CD14-positive monocyte (primary cell): ENCODE measurements around the gene TNFRSF1A. TPM values are rescaled to one million over a fixed set of nuclear protein-coding genes. Genes with fewer than 3 reads are reported as not detected.

Experiments used
- DNase-seq, 3 donors: peaks; one replicate each; pipeline ENCODE4 v3.0.0-alpha.2; 2011 to 2022
- H2AFZ ChIP-seq: 2 replicates; pipeline ENCODE4 v1.6.0; 2012; ENCODE audit warnings: mild to moderate bottlenecking, low read depth, low read length, inconsistent platforms; ENCODE audit not compliant: insufficient read depth, poor library complexity, severe bottlenecking
- H3K27ac ChIP-seq, 2 donors: 1 replicate in 1 of 2; 2 replicates in 1 of 2; pipeline ENCODE4 v1.5.1; 2012 to 2013; ENCODE audit warnings: low read length in 2 of 2, control low read depth in 1 of 2, inconsistent platforms in 1 of 2, low read depth in 1 of 2, mild to moderate bottlenecking in 1 of 2
- H3K27me3 ChIP-seq, 2 donors: one replicate each; pipeline versions ENCODE4 v1.6.0 to v1.6.1; 2011 to 2013; ENCODE audit warnings: low read length in 2 of 2; ENCODE audit not compliant: control insufficient read depth in 2 of 2, insufficient read depth in 2 of 2
- H3K36me3 ChIP-seq, 2 donors: replicated peaks in 1 of 2; 1 replicate in 1 of 2; 2 replicates in 1 of 2; pipeline versions ENCODE4 v1.5.1 to v1.6.1; 2012 to 2013; ENCODE audit warnings: low read length in 2 of 2, control low read depth in 1 of 2, inconsistent platforms in 1 of 2, mild to moderate bottlenecking in 1 of 2; ENCODE audit not compliant: insufficient read depth in 2 of 2, control insufficient read depth in 1 of 2
- H3K4me1 ChIP-seq, 2 donors: 1 replicate in 1 of 2; 2 replicates in 1 of 2; pipeline versions ENCODE4 v1.5.1 to v1.6.1; 2012 to 2013; ENCODE audit warnings: low read length in 2 of 2, control low read depth in 1 of 2, inconsistent platforms in 1 of 2, mild to moderate bottlenecking in 1 of 2, moderate library complexity in 1 of 2; ENCODE audit not compliant: insufficient read depth in 2 of 2, control insufficient read depth in 1 of 2
- H3K4me2 ChIP-seq: replicated peaks from 2 replicates; pipeline ENCODE3; 2012; ENCODE audit warnings: low read length, moderate library complexity, mild to moderate bottlenecking; ENCODE audit not compliant: poor library complexity, severe bottlenecking; ENCODE audit errors: extremely low read depth
- H3K4me3 ChIP-seq, 3 experiments: fragments of 200-600 bp in 1 of 3; sonication (generic) in 1 of 3; replicated peaks in 1 of 3; 1 replicate in 2 of 3; 2 replicates in 1 of 3; pipeline ENCODE4 v1.5.1; 2011 to 2013; ENCODE audit warnings: low read length in 3 of 3, mild to moderate bottlenecking in 3 of 3, control low read depth in 2 of 3, low read depth in 2 of 3, inconsistent platforms in 1 of 3, moderate library complexity in 1 of 3
- H3K79me2 ChIP-seq: 2 replicates; pipeline ENCODE4 v1.6.0; 2012; ENCODE audit warnings: mild to moderate bottlenecking, control low read depth, inconsistent platforms, low read length, moderate library complexity; ENCODE audit not compliant: insufficient read depth
- H3K9ac ChIP-seq: 2 replicates; pipeline ENCODE4 v1.6.0; 2017; ENCODE audit warnings: low read length, mild to moderate bottlenecking; ENCODE audit not compliant: insufficient read depth, poor library complexity, severe bottlenecking
- H3K9me3 ChIP-seq, 2 donors: replicated peaks in 1 of 2; 1 replicate in 1 of 2; 2 replicates in 1 of 2; pipeline versions ENCODE4 v1.5.1 to v1.6.1; 2012 to 2013; ENCODE audit warnings: low read length in 2 of 2, control low read depth in 1 of 2; ENCODE audit not compliant: control insufficient read depth in 1 of 2, insufficient read depth in 1 of 2
- H4K20me1 ChIP-seq: 2 replicates; pipeline ENCODE4 v1.6.0; 2012; ENCODE audit warnings: mild to moderate bottlenecking, low read length, control low read depth, moderate library complexity; ENCODE audit not compliant: insufficient read depth
- H3K27ac Mint-ChIP-seq, 7 donors: one replicate each; pipeline ENCODE4 v1.8.0; 2020; ENCODE audit warnings: mild to moderate bottlenecking in 7 of 7, mixed read lengths in 7 of 7, moderate library complexity in 6 of 7, inconsistent platforms in 2 of 7
- H3K27me3 Mint-ChIP-seq, 3 donors: one replicate each; pipeline ENCODE4 v1.8.0; 2021 to 2022; ENCODE audit warnings: low read depth in 3 of 3, mild to moderate bottlenecking in 3 of 3, mixed read lengths in 3 of 3, moderate library complexity in 3 of 3, inconsistent platforms in 1 of 3
- H3K36me3 Mint-ChIP-seq, 2 donors: one replicate each; pipeline ENCODE4 v1.8.0; 2020; ENCODE audit warnings: mixed read lengths in 2 of 2, inconsistent platforms in 1 of 2, mild to moderate bottlenecking in 1 of 2
- H3K4me1 Mint-ChIP-seq: one replicate; pipeline ENCODE4 v1.8.0; 2020; ENCODE audit warnings: mild to moderate bottlenecking, mixed read lengths
- H3K4me3 Mint-ChIP-seq, 2 donors: one replicate each; pipeline ENCODE4 v1.8.0; 2020; ENCODE audit warnings: mild to moderate bottlenecking in 2 of 2, mixed read lengths in 2 of 2, moderate library complexity in 1 of 2
- H3K9me3 Mint-ChIP-seq, 7 donors: one replicate each; pipeline ENCODE4 v1.8.0; 2020 to 2022; ENCODE audit warnings: mixed read lengths in 7 of 7, mild to moderate bottlenecking in 6 of 7, moderate library complexity in 6 of 7, inconsistent platforms in 2 of 7
- CTCF ChIP-seq: fragments of 200-600 bp; IDR thresholded peaks from one replicate; pipeline ENCODE4 v1.8.0; 2022; ENCODE audit warnings: antibody characterized with exemption, mild to moderate bottlenecking
- WGBS: methylation state at CpG from one replicate; pipeline ENCODE4 v1.1.5; 2013; ENCODE audit warnings: missing lambda C conversion rate; ENCODE audit not compliant: insufficient coverage; 5-methylcytosine and 5-hydroxymethylcytosine counted together
- intact Hi-C, 2 donors: fragments of 100-400 bp; cut with micrococcal nuclease; formaldehyde crosslinking; loops; one replicate each; pipeline versions ENCODE4 v1.15.0 to v1.15.1; 2023
- polyA minus RNA-seq: library from RNA; depleted of rRNA, polyadenylated mRNA; stranded (reverse); fragments of >200 nt; gene quantifications from 2 replicates; pipeline ENCODE4 v1.2.3, GENCODE V29; 2012
- polyA plus RNA-seq, 3 donors: library from polyadenylated mRNA; depleted of rRNA in 1 of 3; unstranded in 2 of 3; stranded (reverse) in 1 of 3; fragments of 300-500 nt in 2 of 3; fragments of >200 nt in 1 of 3; fragmentation: Illumina TruSeq in 2 of 3; gene quantifications; 1 replicate in 2 of 3; 2 replicates in 1 of 3; pipeline ENCODE4 v1.2.3, GENCODE V29; 2012 to 2021
- total RNA-seq, 12 experiments: library from RNA in 1 of 12; stranded (reverse) in 1 of 12; fragments of 120-200 nt in 1 of 12; gene quantifications; one replicate each; pipeline ENCODE4 v1.2.4 and lab custom pipeline; 2013 to 2026; ENCODE audit warnings: mixed read lengths in 6 of 12, inconsistent platforms in 1 of 12

TNFRSF1A gene
- total RNA-seq (2013): 193 TPM
- 100 to 1,000 TPM; 108 to 157 (median 152) TPM for polyA plus RNA-seq
- polyA minus RNA-seq: 199 and 299 TPM in 2 replicates
- total RNA-seq (lab: John Stamatoyannopoulos, UW): 48.6 to 288 (median 99.6) reads per million in 11 experiments

GRCh38 chr12:6341417-6342139 is at the start of gene TNFRSF1A:
TNFRSF1A (minus strand) TSS chr12:6342076; CDS start chr12:6341814, 262 bp downstream.
- Histone ChIP-seq H3K36me3 (peaks cover 0 to 2% of the 10 kb centered on the region in 2 donors), H3K9me3 (no peaks in the 10 kb centered on the region), H3K4me3 (peak within 1 kb of the TSS; percentile 74 to 95 (median 90)), H3K4me2 (peak within 1 kb of the TSS; percentile 98), H2AFZ (no peak within 1 kb of the TSS), H4K20me1 (peaks cover 52% of the 10 kb centered on the region), H3K79me2 (peaks cover 71% of the 10 kb centered on the region), H3K4me1 (peaks cover 74 to 83% of the 10 kb centered on the region in 2 donors), H3K27ac (peak within 1 kb of the TSS; percentile 90 to 93), H3K27me3 (no peaks in the 10 kb centered on the region), H3K9ac (peak within 1 kb of the TSS; percentile 92)
- TF ChIP-seq CTCF: no peak
- peaks cover 0 to 2% (median 0%) of the 10 kb centered on the region in 7 donors for H3K9me3 Mint-ChIP-seq
- DNase-seq: peak; percentile 63 to 71 (median 69)
- H3K27ac Mint-ChIP-seq: peak within 1 kb of the TSS in 1 of 7 donors; percentile 75
- H3K27me3 Mint-ChIP-seq: peaks cover 0 to 12% (median 0%) of the 10 kb centered on the region in 3 donors
- no peak within 1 kb of the TSS for H3K4me3 Mint-ChIP-seq
- intact Hi-C loops: loop anchor here in 1 of 2 donors (2.0 kb wide), 1 partner anchor 15 kb away; no protein-coding TSS in a partner anchor
- H3K36me3 Mint-ChIP-seq: peaks cover 4 to 5% of the 10 kb centered on the region in 2 donors
- 0% methylated on average over 19 of the region's 21 CpGs for whole genome bisulfite sequencing
- peaks cover 43% of the 10 kb centered on the region for H3K4me1 Mint-ChIP-seq

- TF ChIP-seq CTCF: no peak
- Histone ChIP-seq H3K9me3 (no peaks in the 10 kb centered on the region), H3K4me2 (no peak overlapping the region), H3K4me3 (no peak overlapping the region), H3K9ac (no peak overlapping the region), H3K36me3 (peaks cover 55 to 73% of the 10 kb centered on the region in 2 donors), H3K27me3 (no peaks in the 10 kb centered on the region), H3K4me1 (peaks cover 41 to 65% of the 10 kb centered on the region in 2 donors), H3K27ac (no peak overlapping the region), H3K79me2 (peaks cover 39% of the 10 kb centered on the region), H4K20me1 (peaks cover 77% of the 10 kb centered on the region), H2AFZ (no peak overlapping the region)
- H3K36me3 Mint-ChIP-seq: peaks cover 55 to 78% of the 10 kb centered on the region in 2 donors
- H3K9me3 Mint-ChIP-seq: no peaks in the 10 kb centered on the region
- H3K4me3 Mint-ChIP-seq: no peak overlapping the region
- peak overlapping the region in 4 of 7 donors; percentile 44 to 69 (median 60) for H3K27ac Mint-ChIP-seq
- H3K4me1 Mint-ChIP-seq: peaks cover 76% of the 10 kb centered on the region
- WGBS: 99% methylated on average over 11 of the region's 17 CpGs
- DNase-seq: no peak
- H3K27me3 Mint-ChIP-seq: peaks cover 0 to 5% (median 0%) of the 10 kb centered on the region in 3 donors
- intact Hi-C loops: no loop called here
Measured at GRCh38 chr12:6391013-6391412, 49.1 kb upstream of the TNFRSF1A start.
